ENCODE measurements around the gene DNAJC16.

The DNAJC16 gene

GRCh38 chr1:15508700-15509487 lies 17.8 kb upstream of the DNAJC16 start:
- Histone ChIP-seq H3K4me1 (ENCODE audit: control insufficient read depth, insufficient read depth, low read depth, low read length) (no peaks in the 10 kb centered on the region), H3K4me3 (ENCODE audit: insufficient read depth in 1 of 2, low read depth in 1 of 2, low read length in 2 of 2) (no peak overlapping the region), H2BK120ac (ENCODE audit: low read depth, low read length) (no peak overlapping the region), H2BK5ac (ENCODE audit: low read depth, low read length, poor library complexity, severe bottlenecking) (no peak overlapping the region), H2BK12ac (ENCODE audit: low read length in 2 of 2) (no peak overlapping the region), H3K23ac (ENCODE audit: low read length in 2 of 2) (no peak overlapping the region), H3K9ac (ENCODE audit: low read length) (no peak overlapping the region), H3K14ac (ENCODE audit: low read length in 2 of 2) (no peak overlapping the region), H3K18ac (ENCODE audit: low read depth in 1 of 2, low read length in 2 of 2) (no peak overlapping the region), H2BK15ac (ENCODE audit: low read depth, poor library complexity, severe bottlenecking) (no peak overlapping the region), H3K27me3 (ENCODE audit: control insufficient read depth in 1 of 2, insufficient read depth in 1 of 2, low read length in 2 of 2) (no peaks in the 10 kb centered on the region), H2AFZ (ENCODE audit: low read depth, low read length) (no peak overlapping the region), H3K4ac (ENCODE audit: low read depth in 1 of 2, low read length in 2 of 2) (no peak overlapping the region), H3K27ac (ENCODE audit: low read length, poor library complexity, severe bottlenecking) (no peak overlapping the region), H3K9me3 (ENCODE audit: control insufficient read depth, low read length) (no peaks in the 10 kb centered on the region), H2AK5ac (ENCODE audit: low read length, severe bottlenecking) (no peak overlapping the region), H3K79me1 (replicated peaks; ENCODE audit: low read length, poor library complexity, severe bottlenecking) (peaks cover 23% of the 10 kb centered on the region), H4K8ac (ENCODE audit: low read length) (no peak overlapping the region), H4K91ac (ENCODE audit: low read length) (no peak overlapping the region), H3K4me2 (ENCODE audit: low read length, poor library complexity, severe bottlenecking) (no peak overlapping the region), H3K36me3 (ENCODE audit: control insufficient read depth in 1 of 2, insufficient read depth in 2 of 2, low read depth in 1 of 2, low read length in 2 of 2) (peaks cover 17 to 39% of the 10 kb centered on the region in 2 experiments)
- no peak for DNase-seq
- 83% methylated on average over 10 of the region's 12 CpGs for WGBS

GRCh38 chr1:15509586-15509985 lies 17.1 kb upstream of the DNAJC16 start:
- 83% methylated on average over 6 of the region's 7 CpGs for WGBS
- Histone ChIP-seq H2BK12ac (ENCODE audit: low read length in 2 of 2) (no peak overlapping the region), H3K4me2 (ENCODE audit: low read length, poor library complexity, severe bottlenecking) (no peak overlapping the region), H3K14ac (ENCODE audit: low read length in 2 of 2) (no peak overlapping the region), H4K91ac (ENCODE audit: low read length) (no peak overlapping the region), H2BK5ac (ENCODE audit: low read depth, low read length, poor library complexity, severe bottlenecking) (no peak overlapping the region), H3K79me1 (replicated peaks; ENCODE audit: low read length, poor library complexity, severe bottlenecking) (peaks cover 23% of the 10 kb centered on the region), H3K4me1 (ENCODE audit: control insufficient read depth, insufficient read depth, low read depth, low read length) (no peaks in the 10 kb centered on the region), H3K4ac (ENCODE audit: low read depth in 1 of 2, low read length in 2 of 2) (no peak overlapping the region), H3K9ac (ENCODE audit: low read length) (no peak overlapping the region), H3K27me3 (ENCODE audit: control insufficient read depth in 1 of 2, insufficient read depth in 1 of 2, low read length in 2 of 2) (no peaks in the 10 kb centered on the region), H4K8ac (ENCODE audit: low read length) (no peak overlapping the region), H2BK120ac (ENCODE audit: low read depth, low read length) (no peak overlapping the region), H3K18ac (ENCODE audit: low read depth in 1 of 2, low read length in 2 of 2) (no peak overlapping the region), H2AK5ac (ENCODE audit: low read length, severe bottlenecking) (no peak overlapping the region), H2BK15ac (ENCODE audit: low read depth, poor library complexity, severe bottlenecking) (no peak overlapping the region), H3K23ac (ENCODE audit: low read length in 2 of 2) (no peak overlapping the region), H3K9me3 (ENCODE audit: control insufficient read depth, low read length) (no peaks in the 10 kb centered on the region), H2AFZ (ENCODE audit: low read depth, low read length) (no peak overlapping the region), H3K27ac (ENCODE audit: low read length, poor library complexity, severe bottlenecking) (no peak overlapping the region), H3K4me3 (ENCODE audit: insufficient read depth in 1 of 2, low read depth in 1 of 2, low read length in 2 of 2) (no peak overlapping the region), H3K36me3 (ENCODE audit: control insufficient read depth in 1 of 2, insufficient read depth in 2 of 2, low read depth in 1 of 2, low read length in 2 of 2) (peaks cover 18 to 34% of the 10 kb centered on the region in 2 experiments)
- no peak for DNase-seq

- no peak overlapping the region for H2BK120ac ChIP-seq (ENCODE audit: low read depth, low read length)
- peaks cover 23% of the 10 kb centered on the region for H3K79me1 ChIP-seq (replicated peaks; ENCODE audit: low read length, poor library complexity, severe bottlenecking)
- no peak overlapping the region for H3K27ac ChIP-seq (ENCODE audit: low read length, poor library complexity, severe bottlenecking)
- H3K14ac ChIP-seq (ENCODE audit: low read length in 2 of 2): peak overlapping the region in 1 of 2 experiments; percentile 74
- WGBS: 94% methylated on average over 8 of the region's 8 CpGs
- no peaks in the 10 kb centered on the region for H3K9me3 ChIP-seq (ENCODE audit: control insufficient read depth, low read length)
- no peak overlapping the region for H3K23ac ChIP-seq (ENCODE audit: low read length in 2 of 2)
- no peak overlapping the region for H2BK5ac ChIP-seq (ENCODE audit: low read depth, low read length, poor library complexity, severe bottlenecking)
- H3K4ac ChIP-seq (ENCODE audit: low read depth in 1 of 2, low read length in 2 of 2): no peak overlapping the region
- no peaks in the 10 kb centered on the region for H3K27me3 ChIP-seq (ENCODE audit: control insufficient read depth in 1 of 2, insufficient read depth in 1 of 2, low read length in 2 of 2)
- no peak overlapping the region for H2AK5ac ChIP-seq (ENCODE audit: low read length, severe bottlenecking)
- H3K9ac ChIP-seq (ENCODE audit: low read length): no peak overlapping the region
- DNase-seq: no peak
- H2BK12ac ChIP-seq (ENCODE audit: low read length in 2 of 2): no peak overlapping the region
- H3K36me3 ChIP-seq (ENCODE audit: control insufficient read depth in 1 of 2, insufficient read depth in 2 of 2, low read depth in 1 of 2, low read length in 2 of 2): peaks cover 6 to 22% of the 10 kb centered on the region in 2 experiments
- no peak overlapping the region for H3K4me2 ChIP-seq (ENCODE audit: low read length, poor library complexity, severe bottlenecking)
- H3K4me3 ChIP-seq (ENCODE audit: insufficient read depth in 1 of 2, low read depth in 1 of 2, low read length in 2 of 2): no peak overlapping the region
- no peak overlapping the region for H2BK15ac ChIP-seq (ENCODE audit: low read depth, poor library complexity, severe bottlenecking)
- H3K18ac ChIP-seq (ENCODE audit: low read depth in 1 of 2, low read length in 2 of 2): no peak overlapping the region
- H4K91ac ChIP-seq (ENCODE audit: low read length): no peak overlapping the region
- no peak overlapping the region for H4K8ac ChIP-seq (ENCODE audit: low read length)
- no peak overlapping the region for H2AFZ ChIP-seq (ENCODE audit: low read depth, low read length)
- no peaks in the 10 kb centered on the region for H3K4me1 ChIP-seq (ENCODE audit: control insufficient read depth, insufficient read depth, low read depth, low read length)
Measured at GRCh38 chr1:15510611-15511405, 15.8 kb upstream of the DNAJC16 start.

GRCh38 chr1:15513192-15513591 lies 13.5 kb upstream of the DNAJC16 start:
- H2BK120ac ChIP-seq (ENCODE audit: low read depth, low read length): no peak overlapping the region
- no peak overlapping the region for H3K27ac ChIP-seq (ENCODE audit: low read length, poor library complexity, severe bottlenecking)
- no peak overlapping the region for H4K8ac ChIP-seq (ENCODE audit: low read length)
- H2BK15ac ChIP-seq (ENCODE audit: low read depth, poor library complexity, severe bottlenecking): no peak overlapping the region
- no peak overlapping the region for H3K14ac ChIP-seq (ENCODE audit: low read length in 2 of 2)
- H3K27me3 ChIP-seq (ENCODE audit: control insufficient read depth in 1 of 2, insufficient read depth in 1 of 2, low read length in 2 of 2): no peaks in the 10 kb centered on the region
- H3K23ac ChIP-seq (ENCODE audit: low read length in 2 of 2): no peak overlapping the region
- peaks cover 8 to 22% of the 10 kb centered on the region in 2 experiments for H3K36me3 ChIP-seq (ENCODE audit: control insufficient read depth in 1 of 2, insufficient read depth in 2 of 2, low read depth in 1 of 2, low read length in 2 of 2)
- H2BK5ac ChIP-seq (ENCODE audit: low read depth, low read length, poor library complexity, severe bottlenecking): no peak overlapping the region
- no peak overlapping the region for H2AK5ac ChIP-seq (ENCODE audit: low read length, severe bottlenecking)
- no peak overlapping the region for H2BK12ac ChIP-seq (ENCODE audit: low read length in 2 of 2)
- no peak overlapping the region for H3K4me3 ChIP-seq (ENCODE audit: insufficient read depth in 1 of 2, low read depth in 1 of 2, low read length in 2 of 2)
- H4K91ac ChIP-seq (ENCODE audit: low read length): no peak overlapping the region
- no peak overlapping the region for H3K4me2 ChIP-seq (ENCODE audit: low read length, poor library complexity, severe bottlenecking)
- H2AFZ ChIP-seq (ENCODE audit: low read depth, low read length): no peak overlapping the region
- no peak for DNase-seq
- no peaks in the 10 kb centered on the region for H3K9me3 ChIP-seq (ENCODE audit: control insufficient read depth, low read length)
- WGBS: 89% methylated on average over 4 of the region's 4 CpGs
- no peak overlapping the region for H3K9ac ChIP-seq (ENCODE audit: low read length)
- H3K18ac ChIP-seq (ENCODE audit: low read depth in 1 of 2, low read length in 2 of 2): no peak overlapping the region
- H3K4me1 ChIP-seq (ENCODE audit: control insufficient read depth, insufficient read depth, low read depth, low read length): no peaks in the 10 kb centered on the region
- peaks cover 17% of the 10 kb centered on the region for H3K79me1 ChIP-seq (replicated peaks; ENCODE audit: low read length, poor library complexity, severe bottlenecking)
- no peak overlapping the region for H3K4ac ChIP-seq (ENCODE audit: low read depth in 1 of 2, low read length in 2 of 2)

All from mesenchymal stem cell (in vitro differentiated cells and primary cell).